Ramos (cell line): ENCODE measurements around the gene HAPLN2.
"Not testable (repeated sequence)": the region's sequence is repeated elsewhere in the genome, so short reads cannot be mapped to it uniquely, and the experiment has no call there.

Experiments used
- in situ Hi-C: fragments of 300-500 bp; cut with MboI; formaldehyde crosslinking; loops from one replicate; pipeline ENCODE4 v1.14.3; 2022; ENCODE audit warnings: low sequenced_read_pairs; ENCODE audit not compliant: unreplicated experiment

The HAPLN2 gene

DNA sequence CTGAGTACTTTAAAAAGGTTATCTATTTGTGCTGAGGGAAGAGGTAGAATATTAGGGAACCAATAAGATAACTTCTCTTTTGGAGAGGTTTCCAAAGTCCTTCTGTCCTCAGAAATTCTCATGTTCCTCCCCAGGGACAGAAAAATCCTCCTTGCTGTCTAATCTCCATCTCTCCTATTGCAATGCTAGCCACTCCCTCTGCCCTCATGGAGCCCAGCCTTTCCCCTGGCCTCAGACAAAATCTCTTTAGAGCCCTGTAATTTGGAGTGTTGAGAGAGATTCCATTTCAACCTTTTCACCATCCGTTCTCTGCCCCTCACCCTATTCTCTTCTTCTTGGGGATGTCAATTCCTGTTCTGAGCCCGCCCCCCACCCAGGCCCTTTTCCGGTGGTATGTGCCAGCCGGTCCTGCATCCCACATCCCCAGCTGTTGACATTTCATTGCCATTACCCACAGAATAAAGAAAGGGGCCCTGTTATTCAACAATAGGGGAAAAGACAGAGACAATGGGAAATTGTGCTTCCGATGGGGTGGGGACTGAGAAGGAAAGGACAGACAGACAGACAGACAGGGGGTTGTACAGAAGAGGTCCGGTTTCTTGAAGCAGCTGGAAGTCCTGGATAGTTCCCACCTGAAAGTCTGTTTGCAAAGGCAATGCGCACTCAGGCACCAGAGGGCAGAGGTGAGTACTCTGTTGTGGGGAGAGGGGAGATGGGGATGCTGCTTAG lies at the start of gene HAPLN2:
HAPLN2 (plus strand) TSS at position 563 of the 729 bp plus-strand sequence. CDS start 4,076 bp downstream, outside the sequence.
- in situ Hi-C loops = no loop called here

GRCh38 chr1:156571261-156571852 lies 47.9 kb upstream of the HAPLN2 start:
- in situ Hi-C loops = no loop called here

DNA sequence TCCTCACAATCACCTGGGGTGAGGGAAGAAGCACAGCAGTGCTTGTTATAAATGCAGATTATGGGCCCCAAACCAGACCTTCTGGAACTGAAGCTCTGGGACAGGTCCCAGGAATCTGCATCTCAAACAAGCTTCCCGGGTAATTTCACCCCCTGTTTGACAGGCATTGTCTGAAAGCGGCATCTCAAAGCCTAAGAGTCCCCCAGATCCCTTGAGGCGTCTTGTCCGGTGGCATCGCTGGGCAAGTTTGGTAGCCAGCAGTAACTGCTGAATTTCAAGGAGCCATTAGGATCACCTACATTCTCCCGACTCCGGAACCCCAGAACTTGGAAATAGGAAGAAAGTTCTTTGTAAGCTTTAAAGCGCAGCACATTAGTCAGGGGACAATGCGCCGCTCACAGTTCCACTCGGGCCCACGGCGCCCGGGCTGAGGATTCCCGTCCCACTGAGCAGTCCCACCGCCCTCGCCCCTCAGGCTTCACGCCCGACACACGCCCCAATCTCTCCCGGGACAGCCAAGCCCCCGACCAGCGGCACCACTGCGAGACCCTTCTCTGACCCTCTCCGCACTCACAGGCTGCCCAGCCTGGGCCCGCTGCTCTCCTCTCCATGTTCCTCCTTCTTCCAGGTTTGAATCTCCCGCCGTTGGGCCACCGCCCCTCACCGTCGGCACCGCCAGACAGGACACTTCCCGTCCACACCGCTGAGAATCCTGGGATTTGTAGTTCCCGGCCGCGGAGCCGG lies 47.1 kb upstream of the HAPLN2 start, which contains the start of gene IQGAP3:
IQGAP3 (minus strand) TSS at position 647 of the 744 bp plus-strand sequence; CDS start at position 611, 36 bp downstream.
- in situ Hi-C loops = no loop called here

- in situ Hi-C loops = no loop called here
These were observed 46.6 kb upstream of the HAPLN2 start for GRCh38 chr1:156572663-156573018.

DNA sequence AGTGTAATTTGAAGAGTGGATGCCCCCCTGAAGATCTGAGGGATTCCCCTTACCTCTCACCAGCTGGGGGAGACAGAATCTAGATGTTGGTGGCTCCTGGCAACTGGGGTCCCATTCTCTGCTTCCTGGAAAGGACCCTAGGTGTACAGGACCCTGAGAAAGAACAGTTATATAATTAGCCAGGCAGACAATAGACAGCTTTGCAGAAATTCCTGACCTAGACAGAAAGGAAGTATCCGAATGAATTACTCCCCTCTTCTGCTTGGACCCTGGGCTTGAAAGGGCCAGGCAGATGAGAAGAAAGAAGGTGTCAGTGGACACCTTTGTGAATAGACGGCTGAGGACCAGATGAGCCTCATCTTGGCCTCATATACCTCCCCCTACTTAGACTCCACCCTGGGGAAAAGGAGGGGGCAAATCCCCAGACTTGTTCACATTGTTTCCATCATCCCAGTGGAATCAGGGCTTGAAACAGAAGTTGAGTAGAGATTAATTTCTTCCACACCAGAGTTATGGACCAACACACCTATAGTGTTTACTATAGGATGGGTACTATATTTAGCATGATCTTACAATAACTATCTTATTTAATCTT lies 45.1 kb upstream of the HAPLN2 start:
- in situ Hi-C loops = no loop called here

DNA sequence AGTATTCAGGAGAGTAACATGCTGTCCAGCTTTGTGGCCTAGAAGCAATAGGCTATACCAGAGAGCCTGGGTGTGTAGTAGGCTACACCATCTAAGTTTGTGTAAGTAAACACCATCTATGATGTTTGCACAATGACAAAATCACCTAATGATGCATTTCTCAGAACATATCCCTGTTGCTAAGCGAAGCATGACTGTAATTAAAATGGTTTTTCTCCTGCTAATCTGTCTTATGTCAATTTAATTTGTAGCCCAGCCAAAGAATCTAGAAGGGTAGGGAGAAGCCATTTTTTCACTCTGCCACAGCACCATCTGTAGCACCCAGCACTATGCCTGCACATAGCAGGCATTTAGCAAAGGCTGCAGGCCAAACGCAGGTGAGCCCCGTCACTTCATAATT lies 41.7 kb upstream of the HAPLN2 start:
- in situ Hi-C loops = no loop called here

GRCh38 chr1:156578055-156578454 lies 41.2 kb upstream of the HAPLN2 start:
- in situ Hi-C loops = no loop called here

- in situ Hi-C loops = no loop called here
These were observed 39.7 kb upstream of the HAPLN2 start, which contains the start of gene TTC24 for GRCh38 chr1:156579472-156579871. TTC24 (plus strand) TSS chr1:156579723; CDS start chr1:156581365, 1,642 bp downstream.

GRCh38 chr1:156581661-156582387 lies 37.4 kb upstream of the HAPLN2 start:
- in situ Hi-C loops = no loop called here

- in situ Hi-C loops = no loop called here
These were observed 36.7 kb upstream of the HAPLN2 start for GRCh38 chr1:156582388-156583017.

GRCh38 chr1:156583821-156584622 lies 35.2 kb upstream of the HAPLN2 start:
- in situ Hi-C loops = no loop called here

- in situ Hi-C loops = no loop called here
These were observed 34.4 kb upstream of the HAPLN2 start for GRCh38 chr1:156584813-156585212.

GRCh38 chr1:156586323-156586722 lies 32.9 kb upstream of the HAPLN2 start:
- in situ Hi-C loops = no loop called here

- in situ Hi-C loops = no loop called here
These were observed 32.2 kb upstream of the HAPLN2 start for GRCh38 chr1:156586892-156587477.

DNA sequence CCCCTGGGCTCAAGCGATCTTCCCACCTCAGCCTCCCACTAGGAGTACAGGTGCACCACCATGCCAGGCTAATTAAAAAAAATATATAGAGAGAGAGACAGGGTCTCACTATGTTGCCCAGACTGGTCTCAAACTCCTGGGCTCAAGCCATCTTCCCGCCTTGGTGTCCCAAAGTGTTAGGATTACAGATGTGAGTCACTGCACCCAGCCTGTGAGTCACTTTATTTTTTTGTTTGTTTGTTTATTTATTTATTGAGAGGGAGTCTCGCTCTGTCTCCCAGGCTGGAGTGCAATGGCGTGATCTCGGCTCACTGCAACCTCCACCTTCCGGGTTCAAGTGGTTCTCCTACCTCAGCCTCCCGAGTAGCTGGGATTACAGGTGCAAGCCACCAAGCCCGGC lies 31.3 kb upstream of the HAPLN2 start:
- in situ Hi-C loops = not testable (repeated sequence)

DNA sequence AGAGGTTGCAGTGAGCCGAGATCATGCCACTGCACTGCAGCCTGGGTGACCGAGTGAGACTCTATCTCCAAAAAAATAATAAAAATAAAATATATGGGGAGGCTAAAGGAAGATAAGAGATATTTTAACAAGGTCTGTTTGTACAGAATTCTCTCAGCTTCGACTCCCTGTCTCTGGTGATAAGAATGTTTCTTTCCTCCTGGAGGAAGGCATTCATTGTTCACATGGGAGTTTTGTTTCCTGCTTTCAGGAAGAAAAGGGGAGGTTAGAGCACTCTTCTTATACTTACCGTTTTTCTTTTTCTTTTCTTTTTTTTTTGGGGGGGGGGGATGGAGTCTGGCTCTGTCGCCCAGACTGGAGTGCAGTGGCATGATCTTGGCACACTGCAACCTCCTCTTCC lies 29.7 kb upstream of the HAPLN2 start:
- in situ Hi-C loops = no loop called here

DNA sequence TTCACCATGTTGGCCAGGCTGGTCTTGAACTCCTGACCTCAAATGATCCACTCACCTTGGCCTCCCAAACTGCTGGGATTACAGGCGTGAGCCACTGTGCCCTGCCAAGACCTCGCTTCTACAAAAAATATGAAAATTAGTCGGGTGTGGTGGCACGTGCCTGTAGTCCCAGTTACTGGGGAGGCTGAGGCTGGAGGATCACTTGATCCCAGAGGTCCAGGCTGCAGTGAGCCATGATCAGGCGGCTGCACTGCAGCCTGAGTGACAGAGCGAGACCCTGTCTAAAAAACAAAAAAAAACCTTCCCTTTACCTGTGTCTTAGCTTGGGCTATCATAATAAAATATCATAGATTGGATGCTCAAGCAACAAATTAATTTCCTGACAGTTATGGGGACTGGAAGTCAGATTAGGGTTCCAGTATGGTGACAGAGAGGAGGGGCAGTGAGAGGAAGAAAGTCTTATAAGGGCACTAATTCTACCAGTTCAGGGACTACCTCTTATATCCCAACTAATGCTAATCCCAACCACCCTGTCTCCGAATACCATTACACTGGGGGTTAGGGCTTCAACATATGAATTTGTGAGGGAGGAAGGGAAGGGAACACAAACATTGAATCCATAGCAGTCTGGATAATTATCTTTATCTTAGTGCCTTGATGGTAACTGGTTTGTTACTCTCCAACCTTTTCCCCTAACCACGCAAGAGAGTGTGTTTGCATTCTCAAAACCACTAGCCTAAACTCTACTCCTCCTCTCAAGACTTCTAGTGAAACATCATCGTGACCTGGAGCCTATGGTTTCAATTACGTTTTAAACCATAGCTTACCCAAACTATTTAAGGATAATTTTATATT lies 28.7 kb upstream of the HAPLN2 start:
- in situ Hi-C loops = no loop called here

GRCh38 chr1:156591181-156591431 lies 28.1 kb upstream of the HAPLN2 start:
- in situ Hi-C loops = no loop called here
